NCI-H82 (cell line): ENCODE results near the gene PLEK.

ENCODE experiments used
- DNase-seq: peaks from one replicate; lab custom pipeline; 2025; lab: John Stamatoyannopoulos, UW

Gene PLEK

GRCh38 chr2:68414876-68415275, 49.8 kb downstream of the PLEK start:
- DNase-seq = no peak

- no peak for DNase-seq
Measured at GRCh38 chr2:68415521-68415920, 50.4 kb downstream of the PLEK start.

DNA sequence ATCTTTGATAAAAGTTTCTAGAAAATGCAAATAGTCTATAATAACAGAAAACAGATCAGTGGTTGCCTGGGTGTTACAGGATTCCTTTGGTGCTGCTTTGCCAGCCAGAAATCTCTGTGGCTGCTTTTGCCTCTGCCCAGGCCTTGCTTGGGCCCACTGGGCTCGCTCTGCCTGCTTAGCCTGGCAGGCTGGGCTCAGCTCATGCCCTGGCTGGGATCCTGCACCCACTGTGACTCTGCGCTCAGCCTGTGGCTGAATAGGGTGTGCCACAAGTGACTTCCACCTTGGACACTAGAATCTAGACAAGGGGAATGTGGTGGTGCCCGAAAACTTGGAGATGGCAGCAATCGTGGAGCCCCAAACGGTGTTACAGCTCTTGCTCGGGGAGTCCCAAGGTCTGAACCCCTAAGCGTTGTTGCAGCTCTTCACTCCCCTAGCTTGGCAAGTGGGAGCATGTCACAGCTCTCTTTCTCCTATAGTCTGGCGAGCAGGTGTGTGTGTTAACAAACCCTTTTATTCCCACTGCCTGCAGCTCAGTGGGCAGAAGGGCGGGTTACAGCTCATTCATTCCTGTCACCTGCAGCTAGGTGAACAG, 51.1 kb downstream of the PLEK start:
- DNase-seq = no peak

DNA sequence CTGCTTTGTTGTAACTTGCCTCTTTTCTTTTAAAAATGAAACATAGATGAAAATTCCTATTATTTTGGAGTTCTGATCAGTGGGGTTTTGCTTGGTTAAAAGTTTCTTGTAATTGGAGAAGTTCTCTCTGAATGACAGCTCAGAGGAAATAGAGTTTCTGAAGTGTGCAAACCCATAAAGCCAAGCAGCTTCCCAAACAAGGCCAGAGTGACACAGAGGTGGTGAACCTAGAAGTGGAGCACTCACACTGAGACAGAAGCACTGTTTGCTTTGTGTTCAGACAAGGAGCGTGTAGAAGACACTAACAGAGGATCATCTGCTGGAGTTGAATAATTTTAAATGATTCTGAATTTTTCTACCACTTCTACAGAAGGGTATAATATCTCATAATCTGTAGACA, 52.8 kb downstream of the PLEK start:
- no peak for DNase-seq

DNA sequence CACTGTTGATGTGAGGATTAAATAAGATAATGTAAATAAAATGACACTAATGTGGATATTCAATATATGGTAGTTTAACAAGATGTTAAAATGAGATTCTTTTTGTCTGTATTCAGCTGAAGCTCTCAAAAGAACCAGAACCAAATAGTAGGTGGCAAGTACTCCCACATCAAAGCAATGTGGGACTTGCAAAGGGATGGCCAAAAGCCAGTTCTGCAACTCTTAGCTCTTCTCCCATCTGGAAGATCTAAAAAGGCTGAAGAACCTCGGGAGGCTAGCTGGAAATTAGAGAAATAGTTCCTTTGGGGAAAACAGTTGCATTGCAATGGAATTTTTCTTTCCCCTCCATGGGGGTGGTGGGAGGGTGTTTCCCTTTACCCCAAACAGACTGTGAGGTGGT, 53.3 kb downstream of the PLEK start:
- DNase-seq = no peak

DNA sequence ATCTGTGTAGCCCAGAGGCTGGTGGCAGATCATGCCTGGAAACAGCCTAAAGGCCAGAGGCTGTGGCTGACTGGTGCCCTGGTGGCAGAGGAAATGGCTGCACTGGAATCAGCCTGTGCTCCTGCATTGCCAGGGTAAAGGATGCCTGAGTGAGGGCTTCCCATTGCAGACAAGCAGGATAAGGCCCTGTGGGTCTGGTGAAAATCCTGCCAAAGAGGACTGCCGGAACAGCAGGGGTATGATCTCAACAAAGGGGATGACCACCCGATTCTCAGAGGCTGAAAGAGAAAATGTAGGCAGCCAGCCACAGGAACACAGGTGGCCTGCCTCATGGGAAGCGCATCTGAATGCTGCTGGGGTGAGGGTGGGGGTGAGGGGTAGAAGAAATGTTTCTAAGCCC, 53.8 kb downstream of the PLEK start:
- DNase-seq = no peak

- DNase-seq = no peak
Measured at GRCh38 chr2:68420254-68420910, 55.3 kb downstream of the PLEK start.

GRCh38 chr2:68423966-68424650, 59.0 kb downstream of the PLEK start:
- DNase-seq = no peak

DNA sequence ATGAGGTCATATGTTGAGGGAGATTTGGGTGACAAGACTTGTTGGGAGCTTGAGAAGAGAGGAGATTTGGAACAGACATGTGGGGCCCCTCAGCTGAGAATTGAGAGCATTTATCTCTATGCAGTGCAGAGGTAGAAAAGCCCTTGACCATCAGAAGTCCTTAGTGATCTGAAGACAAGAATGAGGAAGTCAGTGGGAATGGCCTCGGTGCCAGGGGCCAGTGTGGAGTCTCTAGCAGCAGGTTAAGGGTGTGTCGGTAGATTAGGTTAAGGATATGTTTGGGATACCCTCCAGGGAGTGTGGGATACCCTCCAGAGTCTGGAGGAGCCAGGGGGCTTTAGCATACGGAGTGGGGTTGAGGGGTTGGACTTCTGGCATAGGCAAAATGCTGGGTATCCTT, 60.4 kb downstream of the PLEK start:
- no peak for DNase-seq

DNA sequence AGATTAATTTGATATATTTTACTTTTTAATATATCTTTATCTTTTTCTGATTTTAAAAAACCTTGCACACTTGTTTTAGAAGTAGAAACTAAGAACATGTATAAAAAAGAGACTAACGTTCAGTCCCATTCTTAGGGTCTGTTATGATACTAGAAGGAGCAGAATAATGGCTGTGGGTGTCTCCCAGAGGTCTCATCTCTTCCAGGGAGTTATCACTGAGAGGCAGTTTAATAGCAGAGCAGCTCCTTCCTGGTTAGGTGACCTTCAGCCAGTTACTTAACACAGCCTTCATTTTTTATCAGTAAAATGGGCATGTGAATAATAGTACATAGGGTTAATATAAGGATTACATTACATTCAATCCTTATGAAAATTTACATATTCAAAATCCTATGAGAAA, 61.4 kb downstream of the PLEK start:
- no peak for DNase-seq

- DNase-seq = no peak
Measured at GRCh38 chr2:68426848-68427579, 61.9 kb downstream of the PLEK start.

DNA sequence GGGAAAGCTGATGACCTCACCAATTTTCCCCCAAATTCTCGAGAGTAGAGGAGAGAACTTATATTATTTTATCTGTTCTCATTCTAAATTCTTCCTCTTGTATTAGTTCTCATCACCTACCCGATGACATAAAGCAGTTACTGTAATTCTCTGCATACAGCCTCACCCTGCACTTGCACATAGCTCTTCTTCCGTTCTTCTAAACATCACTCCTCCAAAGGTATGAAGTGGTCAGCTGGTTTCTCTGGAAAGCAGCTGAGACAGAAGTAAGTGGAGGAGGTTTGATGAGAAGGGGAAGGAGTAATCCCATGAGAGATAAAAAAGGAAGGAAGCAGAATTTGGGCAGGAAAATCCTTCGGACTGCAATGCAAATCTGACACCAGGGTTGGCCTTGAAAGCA, 63.0 kb downstream of the PLEK start:
- no peak for DNase-seq

DNA sequence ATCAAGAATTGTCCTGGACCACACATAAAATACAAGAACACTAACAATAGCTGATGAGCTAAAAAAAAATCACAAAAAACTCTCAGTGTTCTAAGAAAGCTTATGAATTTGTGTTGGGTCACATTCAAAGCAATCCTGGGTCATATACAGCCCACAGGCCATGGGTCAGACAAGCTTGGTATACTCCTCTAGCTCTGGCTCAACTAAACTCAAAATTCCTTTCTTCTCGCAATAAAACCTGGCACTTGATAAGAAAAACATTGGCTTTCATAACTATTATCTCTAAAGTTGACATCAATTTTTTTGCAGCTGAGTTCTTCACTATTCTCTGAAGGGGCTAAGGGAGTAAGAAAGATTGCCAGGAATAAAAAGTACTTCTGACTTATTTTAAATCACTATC, 63.7 kb downstream of the PLEK start:
- DNase-seq = no peak

- DNase-seq = no peak
Measured at GRCh38 chr2:68429311-68429826, 64.3 kb downstream of the PLEK start.

GRCh38 chr2:68431316-68431972, 66.4 kb downstream of the PLEK start:
- no peak for DNase-seq

- no peak for DNase-seq
Measured at GRCh38 chr2:68432696-68433658, 67.9 kb downstream of the PLEK start.

DNA sequence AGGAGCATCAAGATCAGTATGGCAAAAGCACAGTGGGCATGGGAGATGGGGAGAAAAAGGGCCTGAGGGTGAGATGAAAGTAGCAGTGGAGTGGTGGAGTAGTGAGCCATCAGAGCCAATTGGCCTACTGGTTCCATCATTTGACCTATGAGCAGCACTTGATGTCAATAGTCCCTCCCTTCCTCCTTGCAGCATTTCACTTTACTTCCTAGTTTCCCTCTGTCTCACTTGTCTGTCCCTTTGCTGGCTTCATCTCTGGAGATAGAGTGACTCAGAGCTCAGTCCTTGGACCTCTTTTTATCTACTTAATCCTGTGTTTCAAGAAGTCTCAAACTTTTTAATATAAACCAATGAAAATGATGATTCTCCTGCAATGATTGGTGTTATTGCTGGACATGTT, 69.9 kb downstream of the PLEK start:
- no peak for DNase-seq

DNA sequence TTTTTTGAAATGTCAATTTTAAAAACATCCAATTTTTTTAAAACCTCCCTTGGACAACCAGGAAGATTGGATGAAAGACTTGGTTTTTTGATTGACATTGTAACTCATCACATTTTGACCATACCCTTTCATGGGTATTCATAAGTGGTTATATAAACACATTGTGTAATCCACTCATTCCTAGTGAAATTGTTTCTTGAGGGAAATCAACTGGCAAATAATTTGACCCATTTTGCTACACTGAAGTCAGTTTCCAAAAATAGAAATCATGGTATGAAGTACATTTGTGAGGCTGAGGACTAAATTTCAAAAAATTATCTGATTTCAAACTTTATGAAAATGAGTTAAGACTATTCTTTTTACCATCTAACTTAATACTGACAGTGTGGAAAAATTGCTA, 70.5 kb downstream of the PLEK start:
- DNase-seq = no peak

GRCh38 chr2:68436270-68436669, 71.2 kb downstream of the PLEK start:
- DNase-seq = no peak

DNA sequence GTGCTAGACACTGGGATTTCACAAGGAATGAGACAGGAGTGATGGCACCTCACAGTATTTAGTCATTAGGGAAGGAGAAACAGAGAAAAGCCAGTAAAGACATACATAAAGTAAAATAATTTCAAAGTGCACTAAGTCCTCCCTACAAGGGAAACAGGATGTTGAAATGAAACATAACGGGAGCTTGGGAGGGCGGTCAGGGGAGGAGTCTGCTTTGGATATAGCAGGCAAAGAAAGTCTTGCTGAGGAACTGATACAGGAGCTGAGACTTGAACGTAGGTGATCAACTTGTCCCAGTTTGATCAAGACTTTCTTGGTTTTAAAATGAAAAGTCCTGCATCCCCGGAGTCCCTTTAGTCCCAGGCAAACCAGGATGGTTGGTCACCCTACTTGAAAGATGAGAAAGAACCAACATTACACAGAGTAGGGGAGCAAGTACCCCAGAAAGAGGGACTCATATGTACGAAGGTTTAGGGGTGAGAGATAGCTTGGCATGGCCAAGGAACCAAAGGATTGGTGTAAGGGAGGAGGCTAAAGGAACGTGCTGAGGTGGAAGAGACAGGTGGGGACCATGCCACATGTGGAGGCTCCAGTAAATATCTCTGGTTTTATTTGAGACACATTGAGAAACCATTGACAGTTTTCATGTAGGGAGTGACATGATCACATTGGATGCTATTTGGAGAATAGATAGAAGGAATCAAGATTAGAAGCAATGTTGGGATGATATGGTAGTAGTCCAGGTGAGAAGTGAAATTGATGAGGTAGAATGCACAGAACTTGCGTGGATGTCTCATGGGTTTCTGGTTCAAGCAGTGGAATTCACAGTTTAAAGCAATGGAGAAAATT, 73.6 kb downstream of the PLEK start:
- no peak for DNase-seq
